ENCODE data around the gene PABPN1L. TPM values are rescaled to one million over a fixed set of nuclear protein-coding genes. Genes with fewer than 3 reads are reported as not detected.

PABPN1L gene
- total RNA-seq, 1 experiment from 2014 or later = not detected

GRCh38 chr16:88886845-88887521 is 20.5 kb upstream of the PABPN1L start:
- H3K4me3 Mint-ChIP-seq (ENCODE audit: low read depth, unreplicated experiment) = no peak overlapping the region
- no peak overlapping the region for H3K27ac Mint-ChIP-seq (ENCODE audit: unreplicated experiment)
- peaks cover 2% of the 10 kb centered on the region for H3K9me3 Mint-ChIP-seq (ENCODE audit: low read depth, unreplicated experiment)
- no TSS peak for BruUV-seq (replicated peaks)
- peaks cover 5% of the 10 kb centered on the region for H3K36me3 Mint-ChIP-seq (ENCODE audit: insufficient read depth, unreplicated experiment)
- no peak for TF ChIP-seq CTCF (IDR thresholded peaks at IDR 0.05; ENCODE audit: unreplicated experiment)
- DNase-seq = no peak
- intact Hi-C loops (cut with micrococcal nuclease; ENCODE audit: unreplicated experiment) = no loop called here
- CTCF ChIA-PET = no interaction called here
- H3K27me3 Mint-ChIP-seq (ENCODE audit: unreplicated experiment) = peaks cover 38% of the 10 kb centered on the region
- H3K4me1 Mint-ChIP-seq (ENCODE audit: low read depth, unreplicated experiment) = no peaks in the 10 kb centered on the region

GRCh38 chr16:88886420-88886844 is 20.0 kb upstream of the PABPN1L start:
- no peak for TF ChIP-seq CTCF (IDR thresholded peaks at IDR 0.05; ENCODE audit: unreplicated experiment)
- H3K9me3 Mint-ChIP-seq (ENCODE audit: low read depth, unreplicated experiment) = peaks cover 2% of the 10 kb centered on the region
- DNase-seq = no peak
- no peak overlapping the region for H3K4me3 Mint-ChIP-seq (ENCODE audit: low read depth, unreplicated experiment)
- intact Hi-C loops (cut with micrococcal nuclease; ENCODE audit: unreplicated experiment) = no loop called here
- CTCF ChIA-PET = no interaction called here
- H3K27me3 Mint-ChIP-seq (ENCODE audit: unreplicated experiment) = peaks cover 38% of the 10 kb centered on the region
- BruUV-seq (replicated peaks) = no TSS peak
- H3K27ac Mint-ChIP-seq (ENCODE audit: unreplicated experiment) = no peak overlapping the region
- no peaks in the 10 kb centered on the region for H3K4me1 Mint-ChIP-seq (ENCODE audit: low read depth, unreplicated experiment)
- peaks cover 5% of the 10 kb centered on the region for H3K36me3 Mint-ChIP-seq (ENCODE audit: insufficient read depth, unreplicated experiment)

GRCh38 chr16:88885693-88886280 is 19.3 kb upstream of the PABPN1L start:
- CTCF ChIA-PET = no interaction called here
- no TSS peak for BruUV-seq (replicated peaks)
- H3K4me3 Mint-ChIP-seq (ENCODE audit: low read depth, unreplicated experiment) = no peak overlapping the region
- H3K9me3 Mint-ChIP-seq (ENCODE audit: low read depth, unreplicated experiment) = peaks cover 2% of the 10 kb centered on the region
- H3K27ac Mint-ChIP-seq (ENCODE audit: unreplicated experiment) = no peak overlapping the region
- TF ChIP-seq CTCF (IDR thresholded peaks at IDR 0.05; ENCODE audit: unreplicated experiment) = no peak
- H3K4me1 Mint-ChIP-seq (ENCODE audit: low read depth, unreplicated experiment) = no peaks in the 10 kb centered on the region
- no peak for DNase-seq
- peaks cover 38% of the 10 kb centered on the region for H3K27me3 Mint-ChIP-seq (ENCODE audit: unreplicated experiment)
- intact Hi-C loops (cut with micrococcal nuclease; ENCODE audit: unreplicated experiment) = no loop called here
- peaks cover 5% of the 10 kb centered on the region for H3K36me3 Mint-ChIP-seq (ENCODE audit: insufficient read depth, unreplicated experiment)

GRCh38 chr16:88884569-88885271 is 18.3 kb upstream of the PABPN1L start:
- no peak overlapping the region for H3K27ac Mint-ChIP-seq (ENCODE audit: unreplicated experiment)
- peaks cover 5% of the 10 kb centered on the region for H3K36me3 Mint-ChIP-seq (ENCODE audit: insufficient read depth, unreplicated experiment)
- H3K4me3 Mint-ChIP-seq (ENCODE audit: low read depth, unreplicated experiment) = no peak overlapping the region
- DNase-seq = no peak
- intact Hi-C loops (cut with micrococcal nuclease; ENCODE audit: unreplicated experiment) = no loop called here
- CTCF ChIA-PET = no interaction called here
- TF ChIP-seq CTCF (IDR thresholded peaks at IDR 0.05; ENCODE audit: unreplicated experiment) = no peak
- H3K4me1 Mint-ChIP-seq (ENCODE audit: low read depth, unreplicated experiment) = peaks cover 9% of the 10 kb centered on the region
- H3K27me3 Mint-ChIP-seq (ENCODE audit: unreplicated experiment) = peaks cover 38% of the 10 kb centered on the region
- peaks cover under 1% of the 10 kb centered on the region for H3K9me3 Mint-ChIP-seq (ENCODE audit: low read depth, unreplicated experiment)
- BruUV-seq (replicated peaks) = no TSS peak
